Measurements from ENCODE around the gene BCAR3.

Gene BCAR3

DNA sequence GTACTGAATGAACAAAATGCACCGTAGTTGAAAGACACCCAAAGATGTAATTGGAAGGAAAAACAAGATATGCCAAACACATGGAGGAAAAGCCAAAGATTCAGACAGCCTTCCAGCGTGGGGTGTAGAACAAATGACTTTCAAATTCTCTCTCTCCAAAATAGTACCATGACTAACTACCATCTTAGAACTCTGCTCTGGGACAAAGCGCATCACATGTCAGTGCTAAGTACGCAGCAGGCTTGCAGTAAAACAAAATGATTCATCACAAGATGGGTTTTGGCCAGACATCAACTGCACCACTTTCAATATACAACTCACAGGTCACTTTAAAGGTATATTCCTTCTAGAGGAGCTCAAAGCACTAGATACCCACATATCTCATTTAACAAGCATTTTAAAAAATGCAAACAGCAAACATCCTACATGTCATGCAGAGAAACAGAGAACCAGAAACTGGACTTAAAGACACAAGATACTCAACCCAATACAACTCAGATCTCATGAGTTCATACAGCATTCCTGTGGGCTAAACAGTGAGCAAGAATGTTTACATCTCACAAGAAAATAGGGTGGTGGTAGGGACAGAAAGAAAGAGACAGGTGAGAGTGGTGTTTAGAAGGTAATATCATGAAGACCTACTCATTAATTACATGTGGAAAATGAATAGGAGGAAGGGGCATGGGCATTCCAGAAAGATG lies 75.7 kb downstream of the BCAR3 start:
- H2BK15ac ChIP-seq (ENCODE audit: low read depth, poor library complexity, severe bottlenecking): no peak overlapping the region
- no peak overlapping the region for H4K8ac ChIP-seq (ENCODE audit: low read length)
- peaks cover 0 to under 1% of the 10 kb centered on the region in 2 experiments for H3K36me3 ChIP-seq (ENCODE audit: control insufficient read depth in 1 of 2, insufficient read depth in 2 of 2, low read depth in 1 of 2, low read length in 2 of 2)
- no peak overlapping the region for H3K4me2 ChIP-seq (ENCODE audit: low read length, poor library complexity, severe bottlenecking)
- H2AK5ac ChIP-seq (ENCODE audit: low read length, severe bottlenecking): peak overlapping the region; percentile 40
- no peak overlapping the region for H2BK5ac ChIP-seq (ENCODE audit: low read depth, low read length, poor library complexity, severe bottlenecking)
- H3K4me3 ChIP-seq (ENCODE audit: insufficient read depth in 1 of 2, low read depth in 1 of 2, low read length in 2 of 2): no peak overlapping the region
- H3K23ac ChIP-seq (ENCODE audit: low read length in 2 of 2): no peak overlapping the region
- H3K4me1 ChIP-seq (ENCODE audit: control insufficient read depth, insufficient read depth, low read depth, low read length): peaks cover 27% of the 10 kb centered on the region
- H3K9me3 ChIP-seq (ENCODE audit: control insufficient read depth, low read length): no peaks in the 10 kb centered on the region
- peak overlapping the region; percentile 28 for H3K27ac ChIP-seq (ENCODE audit: low read length, poor library complexity, severe bottlenecking)
- peak; percentile 91 for DNase-seq
- H3K18ac ChIP-seq (ENCODE audit: low read depth in 1 of 2, low read length in 2 of 2): peak overlapping the region in 1 of 2 experiments; percentile 38
- no peak overlapping the region for H4K91ac ChIP-seq (ENCODE audit: low read length)
- 36% methylated on average over 4 of the region's 4 CpGs for WGBS
- H2AFZ ChIP-seq (ENCODE audit: low read depth, low read length): no peak overlapping the region
- H3K27me3 ChIP-seq (ENCODE audit: control insufficient read depth in 1 of 2, insufficient read depth in 1 of 2, low read length in 2 of 2): no peaks in the 10 kb centered on the region
- H2BK12ac ChIP-seq (ENCODE audit: low read length in 2 of 2): no peak overlapping the region
- no peak overlapping the region for H2BK120ac ChIP-seq (ENCODE audit: low read depth, low read length)
- no peak overlapping the region for H3K4ac ChIP-seq (ENCODE audit: low read depth in 1 of 2, low read length in 2 of 2)
- no peak overlapping the region for H3K14ac ChIP-seq (ENCODE audit: low read length in 2 of 2)
- H3K79me1 ChIP-seq (replicated peaks; ENCODE audit: low read length, poor library complexity, severe bottlenecking): peaks cover 10% of the 10 kb centered on the region
- H3K9ac ChIP-seq (ENCODE audit: low read length): peak overlapping the region; percentile 35

- Histone ChIP-seq H3K9me3 (ENCODE audit: control insufficient read depth, low read length) (no peaks in the 10 kb centered on the region), H3K4me2 (ENCODE audit: low read length, poor library complexity, severe bottlenecking) (no peak overlapping the region), H2AFZ (ENCODE audit: low read depth, low read length) (no peak overlapping the region), H2AK5ac (ENCODE audit: low read length, severe bottlenecking) (no peak overlapping the region), H3K4ac (ENCODE audit: low read depth in 1 of 2, low read length in 2 of 2) (no peak overlapping the region), H3K18ac (ENCODE audit: low read depth in 1 of 2, low read length in 2 of 2) (no peak overlapping the region), H2BK12ac (ENCODE audit: low read length in 2 of 2) (peak overlapping the region in 1 of 2 experiments; percentile 56), H4K91ac (ENCODE audit: low read length) (no peak overlapping the region), H2BK5ac (ENCODE audit: low read depth, low read length, poor library complexity, severe bottlenecking) (no peak overlapping the region), H3K36me3 (ENCODE audit: control insufficient read depth in 1 of 2, insufficient read depth in 2 of 2, low read depth in 1 of 2, low read length in 2 of 2) (peaks cover 0 to 3% of the 10 kb centered on the region in 2 experiments), H3K79me1 (replicated peaks; ENCODE audit: low read length, poor library complexity, severe bottlenecking) (peaks cover 11% of the 10 kb centered on the region), H3K4me3 (ENCODE audit: insufficient read depth in 1 of 2, low read depth in 1 of 2, low read length in 2 of 2) (no peak overlapping the region), H2BK120ac (ENCODE audit: low read depth, low read length) (no peak overlapping the region), H2BK15ac (ENCODE audit: low read depth, poor library complexity, severe bottlenecking) (no peak overlapping the region), H4K8ac (ENCODE audit: low read length) (no peak overlapping the region), H3K23ac (ENCODE audit: low read length in 2 of 2) (no peak overlapping the region), H3K9ac (ENCODE audit: low read length) (peak overlapping the region; percentile 35), H3K14ac (ENCODE audit: low read length in 2 of 2) (no peak overlapping the region), H3K4me1 (ENCODE audit: control insufficient read depth, insufficient read depth, low read depth, low read length) (peaks cover 30% of the 10 kb centered on the region), H3K27ac (ENCODE audit: low read length, poor library complexity, severe bottlenecking) (peak overlapping the region; percentile 0), H3K27me3 (ENCODE audit: control insufficient read depth in 1 of 2, insufficient read depth in 1 of 2, low read length in 2 of 2) (no peaks in the 10 kb centered on the region)
- WGBS: 75% methylated on average over 9 of the region's 10 CpGs
- no peak for DNase-seq
Observed at GRCh38 chr1:93605026-93605568, 76.5 kb downstream of the BCAR3 start.

DNA sequence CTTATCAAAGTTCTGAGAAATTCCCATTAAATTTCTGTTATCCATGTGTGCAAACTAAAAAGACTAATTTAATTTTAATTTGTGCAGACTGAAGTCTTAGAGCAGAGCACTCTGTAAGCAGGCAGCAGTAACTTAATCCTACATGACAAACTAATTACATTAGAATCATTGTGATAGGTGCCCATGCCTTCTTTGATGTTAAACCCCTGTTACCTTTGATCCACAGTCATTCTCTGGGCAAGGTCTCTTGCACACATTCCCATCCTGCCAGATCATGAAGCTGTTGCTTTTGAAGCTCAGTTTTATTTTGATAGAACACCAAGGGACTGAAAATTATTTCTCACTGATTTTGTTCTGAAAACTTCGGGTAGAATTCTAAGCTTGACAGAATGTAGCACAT lies 77.2 kb downstream of the BCAR3 start:
- no peak overlapping the region for H2BK15ac ChIP-seq (ENCODE audit: low read depth, poor library complexity, severe bottlenecking)
- H2AFZ ChIP-seq (ENCODE audit: low read depth, low read length): no peak overlapping the region
- no peak overlapping the region for H3K23ac ChIP-seq (ENCODE audit: low read length in 2 of 2)
- H4K8ac ChIP-seq (ENCODE audit: low read length): no peak overlapping the region
- no peak overlapping the region for H3K9ac ChIP-seq (ENCODE audit: low read length)
- H3K14ac ChIP-seq (ENCODE audit: low read length in 2 of 2): no peak overlapping the region
- no peak for DNase-seq
- H3K27ac ChIP-seq (ENCODE audit: low read length, poor library complexity, severe bottlenecking): no peak overlapping the region
- peaks cover 0 to 3% of the 10 kb centered on the region in 2 experiments for H3K36me3 ChIP-seq (ENCODE audit: control insufficient read depth in 1 of 2, insufficient read depth in 2 of 2, low read depth in 1 of 2, low read length in 2 of 2)
- peaks cover 12% of the 10 kb centered on the region for H3K79me1 ChIP-seq (replicated peaks; ENCODE audit: low read length, poor library complexity, severe bottlenecking)
- no peak overlapping the region for H3K4me2 ChIP-seq (ENCODE audit: low read length, poor library complexity, severe bottlenecking)
- no peak overlapping the region for H3K4ac ChIP-seq (ENCODE audit: low read depth in 1 of 2, low read length in 2 of 2)
- H2BK5ac ChIP-seq (ENCODE audit: low read depth, low read length, poor library complexity, severe bottlenecking): no peak overlapping the region
- 95% methylated on average over 1 of the region's 1 CpG for WGBS
- no peak overlapping the region for H4K91ac ChIP-seq (ENCODE audit: low read length)
- H3K27me3 ChIP-seq (ENCODE audit: control insufficient read depth in 1 of 2, insufficient read depth in 1 of 2, low read length in 2 of 2): no peaks in the 10 kb centered on the region
- H3K4me1 ChIP-seq (ENCODE audit: control insufficient read depth, insufficient read depth, low read depth, low read length): peaks cover 24% of the 10 kb centered on the region
- H3K4me3 ChIP-seq (ENCODE audit: insufficient read depth in 1 of 2, low read depth in 1 of 2, low read length in 2 of 2): no peak overlapping the region
- no peaks in the 10 kb centered on the region for H3K9me3 ChIP-seq (ENCODE audit: control insufficient read depth, low read length)
- H2AK5ac ChIP-seq (ENCODE audit: low read length, severe bottlenecking): no peak overlapping the region
- peak overlapping the region in 1 of 2 experiments; percentile 19 for H2BK12ac ChIP-seq (ENCODE audit: low read length in 2 of 2)
- no peak overlapping the region for H2BK120ac ChIP-seq (ENCODE audit: low read depth, low read length)
- H3K18ac ChIP-seq (ENCODE audit: low read depth in 1 of 2, low read length in 2 of 2): no peak overlapping the region

DNA sequence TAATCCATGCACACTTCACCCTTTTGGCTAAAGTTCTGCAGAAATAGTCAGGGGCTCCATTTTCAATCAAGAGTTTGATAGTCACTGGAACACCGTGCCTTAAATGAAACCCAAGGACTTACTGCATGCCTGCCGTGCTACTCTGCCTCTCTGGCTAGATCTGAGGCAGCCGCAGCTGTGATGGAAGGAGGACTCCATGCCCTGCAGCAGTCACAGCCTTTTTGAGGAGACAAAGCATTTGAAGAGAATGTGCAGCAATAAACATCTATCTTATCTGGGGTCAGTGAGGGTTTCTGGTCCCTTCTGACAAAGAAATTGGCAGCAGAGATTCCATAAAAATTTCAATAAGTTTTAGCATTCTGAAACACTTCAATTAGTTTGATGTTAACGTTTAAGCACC lies 78.0 kb downstream of the BCAR3 start:
- no peak overlapping the region for H3K4me3 ChIP-seq (ENCODE audit: insufficient read depth in 1 of 2, low read depth in 1 of 2, low read length in 2 of 2)
- H3K79me1 ChIP-seq (replicated peaks; ENCODE audit: low read length, poor library complexity, severe bottlenecking): peaks cover 20% of the 10 kb centered on the region
- DNase-seq: no peak
- H3K27ac ChIP-seq (ENCODE audit: low read length, poor library complexity, severe bottlenecking): no peak overlapping the region
- no peak overlapping the region for H2BK15ac ChIP-seq (ENCODE audit: low read depth, poor library complexity, severe bottlenecking)
- H2AFZ ChIP-seq (ENCODE audit: low read depth, low read length): no peak overlapping the region
- H3K23ac ChIP-seq (ENCODE audit: low read length in 2 of 2): no peak overlapping the region
- H3K18ac ChIP-seq (ENCODE audit: low read depth in 1 of 2, low read length in 2 of 2): no peak overlapping the region
- no peak overlapping the region for H2AK5ac ChIP-seq (ENCODE audit: low read length, severe bottlenecking)
- H4K8ac ChIP-seq (ENCODE audit: low read length): no peak overlapping the region
- peaks cover 18% of the 10 kb centered on the region for H3K4me1 ChIP-seq (ENCODE audit: control insufficient read depth, insufficient read depth, low read depth, low read length)
- H3K4me2 ChIP-seq (ENCODE audit: low read length, poor library complexity, severe bottlenecking): no peak overlapping the region
- H2BK120ac ChIP-seq (ENCODE audit: low read depth, low read length): no peak overlapping the region
- H3K9ac ChIP-seq (ENCODE audit: low read length): no peak overlapping the region
- H3K14ac ChIP-seq (ENCODE audit: low read length in 2 of 2): no peak overlapping the region
- peaks cover 0 to 3% of the 10 kb centered on the region in 2 experiments for H3K36me3 ChIP-seq (ENCODE audit: control insufficient read depth in 1 of 2, insufficient read depth in 2 of 2, low read depth in 1 of 2, low read length in 2 of 2)
- 83% methylated on average over 4 of the region's 4 CpGs for WGBS
- no peaks in the 10 kb centered on the region for H3K9me3 ChIP-seq (ENCODE audit: control insufficient read depth, low read length)
- H2BK5ac ChIP-seq (ENCODE audit: low read depth, low read length, poor library complexity, severe bottlenecking): no peak overlapping the region
- no peak overlapping the region for H4K91ac ChIP-seq (ENCODE audit: low read length)
- no peak overlapping the region for H3K4ac ChIP-seq (ENCODE audit: low read depth in 1 of 2, low read length in 2 of 2)
- no peaks in the 10 kb centered on the region for H3K27me3 ChIP-seq (ENCODE audit: control insufficient read depth in 1 of 2, insufficient read depth in 1 of 2, low read length in 2 of 2)
- H2BK12ac ChIP-seq (ENCODE audit: low read length in 2 of 2): peak overlapping the region in 1 of 2 experiments; percentile 51

All from mesenchymal stem cell (in vitro differentiated cells and primary cell).